DMS 273 (cell line): ENCODE data around the gene GRID1.
A peak's percentile ranks its signal among the peaks of the same experiment; 100 is the strongest.

Experiments used
- DNase-seq: peaks from one replicate; lab custom pipeline; 2025; ENCODE audit not compliant: unreplicated experiment; lab: John Stamatoyannopoulos, UW

GRID1 gene

DNA sequence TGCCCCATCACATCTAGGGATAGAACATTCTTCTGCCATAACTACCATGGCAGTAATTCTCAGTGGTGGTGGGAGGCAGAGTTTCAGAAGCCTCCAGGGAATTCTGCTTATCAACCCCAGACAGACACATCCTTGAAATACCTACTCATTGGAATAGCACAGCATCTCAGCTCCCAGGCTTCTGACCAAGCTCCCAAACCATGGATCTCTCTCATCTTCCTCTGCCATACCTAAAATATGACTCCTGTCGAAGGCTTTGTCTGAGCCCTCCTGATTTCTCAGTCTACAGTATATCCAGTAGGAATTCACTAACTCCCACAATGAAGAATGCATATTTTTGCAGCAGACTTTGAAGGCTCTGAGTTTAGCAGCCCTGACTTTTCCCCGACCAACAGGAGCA is 687.5 kb downstream of the GRID1 start:
- no peak for DNase-seq

DNA sequence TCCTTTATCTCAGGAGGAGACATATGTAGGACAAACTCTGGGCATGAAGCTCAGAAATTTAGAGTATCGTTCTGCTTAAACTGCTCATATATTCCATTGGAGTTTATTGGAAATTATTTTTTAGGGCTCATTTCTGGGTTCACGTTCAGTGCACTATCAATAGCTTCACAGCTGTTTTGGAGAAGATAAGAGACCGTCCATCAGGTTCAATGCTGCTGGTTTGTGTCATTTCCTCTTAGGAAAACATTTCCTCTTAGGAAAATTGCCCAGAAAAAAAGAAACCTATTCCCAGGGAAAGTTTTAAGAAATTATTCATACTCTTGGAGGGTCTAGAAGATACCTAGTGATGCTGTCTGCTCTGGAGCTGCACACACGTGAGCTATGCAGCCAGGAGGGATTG is 691.7 kb downstream of the GRID1 start:
- DNase-seq, result no peak

DNA sequence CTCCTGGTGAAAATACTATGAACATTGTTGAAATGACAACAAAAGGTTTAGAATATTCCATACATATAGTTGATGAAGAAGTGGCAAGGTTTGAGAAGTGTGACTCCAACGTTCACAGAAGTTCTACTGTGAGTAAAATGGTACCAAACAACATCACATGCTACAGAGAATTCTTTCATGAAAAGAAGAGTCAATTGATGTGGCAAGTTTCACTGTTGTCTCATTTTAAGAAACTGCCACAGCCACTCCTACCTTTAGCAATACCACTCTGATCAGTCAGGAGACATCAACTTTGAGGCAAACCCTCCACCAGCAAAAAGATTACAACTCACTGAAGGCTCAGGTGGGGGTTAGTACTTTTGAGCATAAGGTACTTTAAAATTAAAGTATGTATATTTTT is 693.3 kb downstream of the GRID1 start:
- DNase-seq, result no peak

DNA sequence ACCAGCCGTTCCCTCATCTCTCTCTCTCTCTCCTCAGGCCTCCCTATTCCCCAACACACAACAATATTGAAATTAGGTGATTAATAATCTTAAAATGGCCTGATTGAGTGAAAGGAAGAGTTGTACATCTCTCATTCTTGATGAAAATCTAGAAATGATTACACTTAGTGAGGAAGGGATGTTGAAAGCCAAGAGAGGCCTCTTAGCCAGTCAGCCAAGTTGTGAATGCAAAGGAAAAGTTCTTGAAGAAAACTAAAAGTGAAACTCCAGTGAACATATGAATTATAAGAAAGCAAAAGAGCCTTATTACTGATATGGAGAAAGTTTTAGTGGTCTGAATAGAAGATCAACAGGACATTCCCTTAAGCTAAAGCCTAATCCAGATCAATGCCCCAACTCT is 695.1 kb downstream of the GRID1 start:
- no peak for DNase-seq

DNA sequence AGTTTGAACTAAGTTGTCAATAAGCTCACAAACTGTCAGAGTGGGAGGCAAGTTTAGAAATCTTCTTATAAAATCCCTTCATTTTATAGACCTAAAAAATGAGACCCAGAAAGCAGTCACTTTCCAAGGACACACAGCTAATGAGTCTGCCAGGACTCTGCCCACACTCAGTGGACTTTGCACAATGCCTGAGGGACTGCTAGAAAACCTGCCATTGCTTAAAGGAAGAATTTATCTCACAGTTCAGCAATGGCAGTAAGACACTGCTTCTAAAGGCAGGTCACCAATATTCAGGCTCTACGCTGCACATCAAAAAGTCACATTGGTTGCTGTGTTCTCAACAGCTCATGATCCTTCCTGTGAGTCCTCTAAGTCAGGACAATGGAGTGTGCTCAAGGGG is 698.1 kb downstream of the GRID1 start:
- DNase-seq, result no peak

DNA sequence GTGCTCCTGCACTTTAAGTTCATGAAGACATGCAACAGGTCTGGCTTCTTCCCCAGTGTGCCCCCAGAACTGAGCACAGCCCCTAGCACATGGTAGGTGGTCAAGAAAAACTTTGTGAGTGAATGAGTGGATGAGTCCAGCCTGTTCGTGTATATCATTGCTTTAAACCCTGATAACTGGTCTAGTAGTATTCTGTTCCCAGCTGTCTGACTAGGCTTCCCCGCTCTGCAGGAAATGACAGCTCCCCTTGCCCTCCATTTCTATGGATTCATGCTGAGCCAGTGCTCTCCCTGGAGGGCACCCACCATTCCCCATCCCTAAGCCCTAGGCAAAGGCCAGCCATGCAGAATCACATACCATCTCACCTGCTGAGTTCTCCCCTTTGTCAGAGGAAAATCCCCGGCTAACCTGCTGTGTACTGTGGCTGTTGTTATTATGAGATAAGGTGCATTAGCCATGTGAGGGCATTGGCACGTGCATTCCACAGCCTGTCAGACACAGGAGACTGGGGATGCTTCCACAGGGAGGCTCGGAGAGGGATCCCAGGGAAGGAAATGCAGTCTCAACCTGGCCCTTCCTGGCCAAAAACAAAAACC is 698.9 kb downstream of the GRID1 start:
- DNase-seq, result no peak

DNA sequence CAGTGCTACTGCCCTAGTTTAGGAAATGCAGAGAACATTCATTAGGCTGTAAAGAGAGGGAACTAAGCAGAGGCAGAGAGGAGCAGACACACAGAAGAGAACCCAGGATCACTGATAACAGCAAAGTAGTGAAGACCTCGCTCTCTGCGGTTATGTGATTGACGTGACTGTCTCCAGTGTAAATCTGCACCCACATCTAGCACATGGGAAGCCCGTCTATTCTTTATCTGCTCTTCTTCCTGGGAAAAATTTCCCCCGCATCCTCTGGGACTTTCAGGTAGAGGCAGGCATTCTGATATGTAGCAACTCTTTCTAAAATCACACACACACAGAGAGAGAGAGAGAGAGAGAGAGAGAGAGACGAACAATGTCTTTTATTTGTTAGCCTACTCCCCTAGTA is 699.6 kb downstream of the GRID1 start:
- DNase-seq, result no peak

DNA sequence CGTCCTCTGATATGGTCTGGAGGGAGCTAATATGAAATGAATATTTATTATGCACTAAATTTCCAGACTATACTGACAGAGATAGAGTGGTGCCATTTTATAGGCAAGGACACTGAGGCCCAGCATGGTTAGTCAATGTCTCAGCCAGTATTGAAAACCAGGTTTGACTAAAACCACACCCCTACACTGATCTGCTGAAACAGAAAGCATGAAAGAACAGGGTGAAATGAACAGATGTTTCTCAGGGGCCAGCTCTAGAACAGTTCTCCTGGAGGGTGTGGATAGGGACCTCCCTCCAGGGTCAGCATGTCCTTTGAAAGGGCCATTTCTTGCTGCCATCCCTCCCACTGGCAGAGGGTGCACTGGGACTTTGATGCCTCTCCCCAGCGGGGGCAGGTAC is 700.5 kb downstream of the GRID1 start:
- no peak for DNase-seq

DNA sequence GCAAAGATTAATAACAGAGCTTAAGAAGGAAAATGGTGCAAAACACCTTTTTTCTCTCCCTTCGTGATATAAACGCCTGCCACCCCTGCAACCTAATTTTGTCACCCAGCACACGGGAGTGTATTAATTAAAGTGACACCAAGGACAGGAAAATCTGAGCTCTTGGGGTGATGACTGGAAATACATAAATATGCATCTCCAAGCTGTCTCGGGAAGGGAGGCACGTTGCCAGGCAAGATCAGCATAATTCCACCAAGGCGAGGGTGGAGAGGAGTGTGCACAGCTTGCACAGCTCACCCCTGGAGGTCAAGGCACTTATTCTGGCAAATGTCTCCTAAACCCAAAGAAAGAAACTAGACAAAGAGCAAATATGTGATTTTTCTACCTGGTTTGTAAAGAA is 700.9 kb downstream of the GRID1 start:
- no peak for DNase-seq

DNA sequence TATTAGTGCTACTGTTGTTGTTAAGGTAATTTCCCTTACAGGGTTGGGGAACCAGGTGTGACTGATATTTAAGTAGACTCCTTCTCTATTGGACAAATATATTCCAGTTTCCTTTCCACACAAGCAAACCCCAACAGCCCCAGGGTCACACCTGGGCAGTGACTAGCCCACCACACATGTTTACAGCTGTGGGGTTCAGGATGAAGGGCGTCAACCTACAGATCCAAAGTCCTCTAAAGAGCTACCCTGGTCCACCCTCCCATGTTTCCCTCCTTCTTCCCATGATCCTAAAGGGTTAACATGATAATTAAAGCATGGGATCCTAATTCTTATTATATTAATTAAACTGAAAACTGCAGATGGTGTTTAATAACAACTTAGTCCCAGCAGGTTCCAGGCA is 701.5 kb downstream of the GRID1 start:
- DNase-seq, result no peak

DNA sequence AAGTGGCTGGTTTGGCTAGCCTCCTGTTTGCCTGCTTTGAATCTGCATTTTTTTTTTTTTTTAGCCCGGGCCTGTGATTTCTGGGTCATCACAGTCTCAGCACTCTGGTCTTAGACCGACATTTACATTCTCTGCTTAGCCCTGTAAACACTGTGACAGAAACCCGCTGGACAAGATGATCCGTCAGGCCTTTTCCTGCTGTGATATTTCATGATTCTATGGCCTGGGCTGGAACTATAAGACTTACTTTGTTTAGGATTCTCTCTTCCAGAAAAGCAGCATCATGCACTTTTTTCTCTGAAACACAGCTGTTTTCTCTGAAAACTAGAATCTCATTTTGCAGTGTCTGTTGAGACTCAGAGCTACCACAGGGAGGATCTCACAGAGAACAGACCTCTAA is 705.5 kb downstream of the GRID1 start:
- no peak for DNase-seq

DNA sequence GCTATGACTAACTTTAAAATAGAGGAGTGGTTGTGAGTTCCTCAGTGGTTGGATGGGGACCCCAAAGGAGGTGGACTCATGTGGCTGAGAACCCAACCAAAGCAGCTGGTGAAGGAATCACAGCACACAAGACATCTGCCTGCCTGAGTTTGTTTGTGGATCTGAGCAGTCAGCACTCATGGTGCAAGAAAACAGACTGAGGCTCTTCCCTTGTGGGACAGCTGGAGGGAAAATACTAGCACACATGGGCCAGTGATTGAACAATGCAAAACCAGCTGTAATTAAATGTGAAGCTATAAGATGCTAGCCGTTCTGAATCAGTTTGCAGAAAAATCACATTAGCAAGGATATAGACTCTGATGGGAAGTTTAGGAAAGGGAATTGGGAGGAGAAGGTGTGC is 707.3 kb downstream of the GRID1 start:
- no peak for DNase-seq

DNA sequence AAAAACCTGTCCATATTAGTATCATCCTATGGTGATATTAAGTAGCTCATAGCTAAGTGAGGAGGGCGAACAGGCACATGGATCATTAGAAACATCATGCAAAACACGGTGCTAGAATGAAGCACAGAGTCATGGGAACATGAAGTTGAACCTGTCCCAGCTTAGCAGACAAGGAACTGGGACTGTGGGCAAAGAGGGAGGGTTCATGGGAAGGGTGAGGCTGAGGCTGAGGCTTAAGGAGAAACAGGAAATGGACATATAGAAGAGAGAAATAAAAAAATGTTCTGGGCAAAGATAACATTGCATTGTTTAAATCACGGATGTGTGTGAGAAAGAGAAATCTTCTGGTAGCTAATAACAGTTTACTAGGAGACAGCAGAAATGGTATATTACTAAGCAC is 708.1 kb downstream of the GRID1 start:
- no peak for DNase-seq

DNA sequence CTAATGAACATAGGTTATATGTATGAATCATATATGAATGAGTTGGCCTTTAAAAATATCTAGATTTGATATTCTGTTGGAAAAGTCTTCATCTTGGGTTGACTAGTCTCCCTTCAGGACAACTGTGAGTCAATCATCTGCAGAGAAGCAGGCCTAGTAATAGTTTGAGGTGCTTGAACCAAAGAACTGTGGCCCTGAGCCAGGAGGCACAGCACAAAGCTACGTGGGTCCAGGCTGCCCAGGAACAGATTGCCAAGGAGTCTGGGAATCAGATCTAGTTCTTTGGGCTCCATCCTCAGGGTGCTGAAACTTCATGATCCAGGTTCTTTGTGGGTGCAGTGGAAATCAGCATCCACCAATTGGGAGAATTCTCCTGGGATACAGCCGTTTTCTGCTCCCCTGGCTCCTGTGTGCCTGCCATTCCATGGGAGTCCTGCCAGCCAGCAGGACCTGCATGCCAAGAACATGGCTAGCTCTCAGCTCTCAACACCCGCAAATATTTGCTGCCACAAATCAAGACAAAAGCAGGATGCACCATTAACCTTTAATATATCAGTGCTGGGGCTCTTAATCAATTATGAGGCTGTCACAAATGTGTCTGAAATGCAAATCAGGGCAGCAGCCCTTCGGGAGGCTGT is 709.0 kb downstream of the GRID1 start:
- DNase-seq, result no peak

DNA sequence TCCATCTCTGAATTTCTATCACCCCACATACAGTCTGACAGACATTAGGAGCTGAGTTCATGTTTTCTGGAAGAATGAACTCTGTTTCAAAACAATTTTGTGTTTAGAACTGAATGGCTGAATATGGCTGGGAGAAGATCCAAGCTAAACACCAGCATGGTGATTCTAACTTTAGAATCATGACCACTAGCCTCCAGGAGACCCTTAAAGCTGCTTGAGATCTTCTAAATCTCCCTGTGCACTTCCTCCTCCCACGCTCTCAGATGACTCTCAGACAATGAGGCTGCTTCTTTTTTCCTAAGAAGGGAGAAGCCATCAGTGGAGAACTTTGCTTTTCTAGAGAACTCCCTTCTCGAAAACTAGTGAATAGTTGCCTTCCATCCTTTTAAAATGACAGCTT is 711.2 kb downstream of the GRID1 start:
- no peak for DNase-seq

DNA sequence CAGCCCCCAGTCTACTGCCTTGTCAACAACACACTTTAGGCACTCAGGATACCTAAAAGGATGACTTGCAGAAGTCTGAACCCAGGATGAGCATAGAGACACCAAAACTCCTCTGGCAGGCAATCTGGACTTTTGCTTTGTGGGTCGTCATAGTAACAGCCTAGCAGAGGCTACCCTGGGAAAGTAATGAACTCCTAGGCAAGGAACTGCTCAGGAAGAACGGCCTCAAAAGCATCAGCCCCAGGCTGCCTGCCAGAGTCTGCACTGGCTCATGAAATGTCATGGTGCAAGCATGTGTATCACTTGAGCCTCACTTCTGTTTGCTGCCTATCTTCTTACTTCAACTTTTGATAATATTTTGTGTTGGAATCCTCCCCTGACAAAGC is 715.1 kb downstream of the GRID1 start:
- DNase-seq, result peak; percentile 9

DNA sequence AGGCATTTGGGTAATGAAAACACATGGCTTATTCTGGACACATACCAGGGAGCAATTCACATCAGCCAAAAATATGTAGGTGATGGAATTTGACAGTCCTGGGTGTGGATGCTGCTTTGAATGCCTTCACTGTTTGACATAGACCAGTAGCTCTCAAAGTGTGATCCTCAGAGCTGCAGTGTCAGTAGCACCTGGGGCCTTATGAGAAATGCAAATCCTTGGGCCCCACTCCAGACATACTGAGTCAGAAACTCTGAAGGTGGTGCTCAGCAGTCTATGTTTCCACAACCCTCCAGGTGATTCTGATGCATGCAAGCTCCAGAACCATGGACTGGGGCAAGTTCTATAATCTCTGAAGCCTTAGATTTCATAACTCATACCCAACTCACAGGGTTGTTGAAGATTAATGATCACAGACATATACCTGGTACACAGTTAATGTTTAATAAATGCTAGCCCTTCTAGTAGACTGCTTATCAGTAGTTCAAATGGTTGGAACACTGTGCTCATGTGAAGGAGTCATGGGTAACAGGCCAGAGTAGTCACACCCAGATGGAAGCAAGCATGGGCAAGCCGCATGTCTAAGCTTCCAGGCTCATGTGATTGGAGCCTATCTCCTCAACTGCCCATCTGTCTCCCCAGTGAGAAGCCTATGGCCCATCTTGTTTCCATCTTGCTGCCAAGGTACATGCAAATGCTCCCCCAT is 715.7 kb downstream of the GRID1 start:
- DNase-seq, result no peak

DNA sequence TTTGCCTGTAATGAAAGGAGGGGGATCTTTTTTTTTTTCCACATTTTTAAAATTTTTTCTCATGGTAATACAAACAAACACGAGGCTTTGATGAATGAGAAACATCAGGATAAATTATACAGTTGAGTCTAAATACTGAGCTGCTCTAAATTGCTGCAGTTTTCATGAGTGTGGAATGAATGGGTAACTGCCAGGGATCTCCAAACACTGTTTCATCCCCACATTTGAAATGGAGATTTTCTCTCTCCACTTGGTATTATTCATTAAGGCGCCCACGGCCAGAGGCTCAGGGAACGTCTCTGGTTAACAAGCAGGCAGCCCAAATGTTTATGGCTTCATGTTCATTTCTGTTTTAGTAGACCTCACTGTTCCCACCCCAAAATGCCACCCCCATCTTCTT is 717.1 kb downstream of the GRID1 start:
- no peak for DNase-seq

DNA sequence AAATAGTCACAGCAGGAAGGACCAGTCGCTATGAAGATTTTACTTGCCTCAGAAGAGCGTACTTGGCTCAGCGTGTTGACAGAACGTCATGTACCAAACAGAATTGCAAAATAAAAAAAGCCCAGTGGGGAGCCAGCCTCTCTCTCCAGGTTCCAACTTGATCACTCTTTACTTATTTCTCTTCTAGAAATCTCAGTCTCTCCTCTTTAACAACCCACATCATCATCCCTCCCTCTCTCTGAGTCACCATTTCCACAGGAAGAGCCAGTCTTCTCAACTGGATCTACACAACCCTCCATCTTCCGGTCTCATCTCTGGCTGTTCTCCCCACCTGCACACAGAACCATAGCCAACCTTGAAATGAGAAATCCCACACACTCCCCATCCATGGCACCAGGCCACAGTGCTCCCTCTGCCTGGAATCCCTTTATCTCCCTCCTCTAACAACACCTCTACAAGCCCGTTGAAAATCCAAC is 718.3 kb downstream of the GRID1 start:
- DNase-seq, result no peak

DNA sequence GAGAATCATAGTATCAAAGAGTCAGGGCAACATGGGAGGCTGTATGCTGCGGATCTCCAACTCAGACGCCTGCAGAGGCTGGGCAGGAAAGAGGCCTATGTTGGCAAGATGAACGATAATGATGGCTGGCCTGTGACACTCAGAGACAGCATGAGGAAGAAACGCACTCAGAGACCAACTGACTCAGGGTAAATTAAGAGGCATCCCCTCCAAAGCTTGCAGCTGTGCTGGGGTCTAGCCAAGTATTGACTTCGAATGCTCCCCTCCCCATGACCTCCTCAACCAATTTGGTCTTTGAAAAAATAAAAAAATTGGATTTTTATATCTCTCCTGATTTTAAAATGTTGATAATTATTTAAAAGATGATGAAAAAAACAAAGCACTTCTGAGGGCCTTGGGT is 718.9 kb downstream of the GRID1 start:
- no peak for DNase-seq

DNA sequence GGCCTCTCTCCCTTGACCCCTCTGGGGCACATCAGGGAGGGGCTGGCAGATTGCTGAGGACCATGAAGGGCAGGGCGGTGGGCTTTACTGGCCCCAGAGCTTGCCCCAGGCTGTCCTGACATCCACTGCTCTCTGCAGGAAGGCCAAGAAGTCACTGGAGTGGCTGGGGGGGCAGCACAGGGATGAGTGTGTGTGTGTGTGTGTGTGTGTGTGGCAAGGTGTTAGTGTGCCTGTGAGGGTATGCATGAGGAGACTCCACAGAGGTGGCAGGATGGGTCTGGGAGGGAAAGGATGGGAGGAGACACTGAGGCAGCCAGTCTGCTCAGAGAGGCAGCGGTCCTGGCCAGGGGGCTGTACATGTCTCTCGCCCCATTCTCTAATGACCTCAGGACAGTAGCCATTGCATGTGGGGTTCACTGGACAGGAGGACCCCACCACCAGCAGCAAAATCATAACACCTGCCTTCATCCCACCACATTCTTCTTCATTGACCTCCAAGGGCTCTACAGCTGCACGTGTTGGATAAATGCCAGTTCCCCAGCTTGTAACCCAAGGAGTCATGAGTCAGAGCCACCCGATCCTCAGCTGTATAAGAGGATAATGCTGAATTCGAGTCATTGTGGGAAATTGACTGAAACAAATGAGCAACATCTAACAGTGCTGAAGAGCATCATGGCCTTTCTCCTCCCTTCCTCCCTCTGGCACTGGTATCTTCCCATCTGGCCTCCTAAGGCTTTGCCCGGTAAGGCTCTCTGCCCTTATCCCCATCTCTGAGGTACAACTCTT is 720.5 kb downstream of the GRID1 start:
- peak; percentile 50 for DNase-seq

DNA sequence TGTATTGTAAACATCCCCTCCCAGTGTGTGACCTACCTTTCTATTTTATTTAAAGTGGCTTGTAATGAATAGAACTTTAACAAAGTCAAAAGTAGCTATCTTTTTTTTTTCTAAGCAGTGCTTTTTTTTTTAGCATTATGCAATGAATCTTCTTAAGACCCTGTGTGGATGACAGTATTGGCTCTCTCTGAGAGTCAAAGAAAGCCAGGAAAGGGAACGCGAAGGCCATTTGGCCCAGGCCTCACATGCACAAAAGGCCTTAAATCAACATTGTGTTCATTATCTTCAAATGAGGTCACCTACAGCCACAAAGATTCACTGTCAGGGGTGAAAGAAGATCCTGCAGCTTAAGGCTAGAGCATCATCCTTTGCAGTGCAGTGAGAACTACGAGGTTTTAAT is 721.5 kb downstream of the GRID1 start:
- DNase-seq, result no peak
